Measurements from ENCODE around the gene KIAA0408. TPM values are rescaled to one million over a fixed set of nuclear protein-coding genes. Genes with fewer than 3 reads are reported as not detected.
"Not testable (repeated sequence)": the region's sequence is repeated elsewhere in the genome, so short reads cannot be mapped to it uniquely, and the experiment has no call there.

KIAA0408 gene
- polyA plus RNA-seq, 1 of the 3 experiments (the other 2 are of a cell fraction) = 4.0 TPM

- H3K27me3 ChIP-seq (ENCODE audit: insufficient read depth); H3K27ac ChIP-seq (ENCODE audit: low read depth in 2 of 2, low read length in 1 of 2); DNase-seq; H3K9me3 ChIP-seq; H3F3A ChIP-seq (replicated peaks; ENCODE audit: insufficient read depth); H3K4me1 ChIP-seq (ENCODE audit: control insufficient read depth in 1 of 2, insufficient read depth in 2 of 2, low read depth in 1 of 2, low read length in 1 of 2); H3K9me2 ChIP-seq; POLR2A ChIA-PET; H3K4me3 ChIP-seq (ENCODE audit: low read depth in 2 of 2, low read length in 1 of 2); H3K79me2 ChIP-seq (ENCODE audit: insufficient read depth); H3K9ac ChIP-seq; H3K4me2 ChIP-seq; H2AFZ ChIP-seq (ENCODE audit: low read depth); H3K36me3 ChIP-seq (replicated peaks in 1 of 2; ENCODE audit: control insufficient read depth in 1 of 2, insufficient read depth in 2 of 2, low read length in 1 of 2); CTCF ChIA-PET; H4K20me1 ChIP-seq (ENCODE audit: insufficient read depth): not testable (repeated sequence)
- WGBS (ENCODE audit: low lambda C conversion rate) = 86% methylated on average over 2 of the region's 4 CpGs
These were observed 46.1 kb downstream of the KIAA0408 start for GRCh38 chr6:127413123-127413522.

GRCh38 chr6:127412016-127412415 lies 47.2 kb downstream of the KIAA0408 start:
- DNase-seq; H3K36me3 ChIP-seq (replicated peaks in 1 of 2; ENCODE audit: control insufficient read depth in 1 of 2, insufficient read depth in 2 of 2, low read length in 1 of 2); H2AFZ ChIP-seq (ENCODE audit: low read depth); H3K4me3 ChIP-seq (ENCODE audit: low read depth in 2 of 2, low read length in 1 of 2); H3K27me3 ChIP-seq (ENCODE audit: insufficient read depth); H3K27ac ChIP-seq (ENCODE audit: low read depth in 2 of 2, low read length in 1 of 2); POLR2A ChIA-PET; H3K4me2 ChIP-seq; H3K79me2 ChIP-seq (ENCODE audit: insufficient read depth); H3K4me1 ChIP-seq (ENCODE audit: control insufficient read depth in 1 of 2, insufficient read depth in 2 of 2, low read depth in 1 of 2, low read length in 1 of 2); H3F3A ChIP-seq (replicated peaks; ENCODE audit: insufficient read depth); H3K9ac ChIP-seq; H3K9me2 ChIP-seq; H4K20me1 ChIP-seq (ENCODE audit: insufficient read depth); CTCF ChIA-PET; H3K9me3 ChIP-seq: not testable (repeated sequence)
- WGBS (ENCODE audit: low lambda C conversion rate) = 92% methylated on average over 8 of the region's 8 CpGs

Small RNAs within 50 kb of the gene (small RNA-seq; reads per million reads assigned to genes)
- 0 reads per million in 7 experiments for gene KIAA0408

Other genes with a start within 250 kb of the KIAA0408 start
- gene RNF146, start 192.5 kb downstream of the KIAA0408 start, polyA plus RNA-seq (2012; rRNA removed) = 29.2 and 44.3 TPM in 2 replicates
- gene ECHDC1, start 115.8 kb downstream of the KIAA0408 start, polyA plus RNA-seq (2012; rRNA removed) = 23.3 and 36.1 TPM in 2 replicates
- gene C6orf58, start 117.8 kb upstream of the KIAA0408 start, polyA plus RNA-seq (2012; rRNA removed) = 0.07 TPM in 1 of 2 replicates, not detected in the other

All from SK-N-SH (cell line).